GM12875 (cell line): ENCODE data around the gene OTUD4.
"Not testable (repeated sequence)": the region's sequence is repeated elsewhere in the genome, so short reads cannot be mapped to it uniquely, and the experiment has no call there.

ENCODE experiments used
- H3K4me3 ChIP-seq: one replicate; pipeline ENCODE4 v1.5.1; 2011; ENCODE audit warnings: low read depth, low read length, control low read depth
- CTCF ChIP-seq: IDR thresholded peaks from 2 replicates; pipeline ENCODE4 v1.5.1; 2011; ENCODE audit warnings: low read depth, mild to moderate bottlenecking, control low read depth, inconsistent platforms, low read length, moderate library complexity, borderline replicate concordance; ENCODE audit not compliant: insufficient read depth

OTUD4 gene

DNA sequence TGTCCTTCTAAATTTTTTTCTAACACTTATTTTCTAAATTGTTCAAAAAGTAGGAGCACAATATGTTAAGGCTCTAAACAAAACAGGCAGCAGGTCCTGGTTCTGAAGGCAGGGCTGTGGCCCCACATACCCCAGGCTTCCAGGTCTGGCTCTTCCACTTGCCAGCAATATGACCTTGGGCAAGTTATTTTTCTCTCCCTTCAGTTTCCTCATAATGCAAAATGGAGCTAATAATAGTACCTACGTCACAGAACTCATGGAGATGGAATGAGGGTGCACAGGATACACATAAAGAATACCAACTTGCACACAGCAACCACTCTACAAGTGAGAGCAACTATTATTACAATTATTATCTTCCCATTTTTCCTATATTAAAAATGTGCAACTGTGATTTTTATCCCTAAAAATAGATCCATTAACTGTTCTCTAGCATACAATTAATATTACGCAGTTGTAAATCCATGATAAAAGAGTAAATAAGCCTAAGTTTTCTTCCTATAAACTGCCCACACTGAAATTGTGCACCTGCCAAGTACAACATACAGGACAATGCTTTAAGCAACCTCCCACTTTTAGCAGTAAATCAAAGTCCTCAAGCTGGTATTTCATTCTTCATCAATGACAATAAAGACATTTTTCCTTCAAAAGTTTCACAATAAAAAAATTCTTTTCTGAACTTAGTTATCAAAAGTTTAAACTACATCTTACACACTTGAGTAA, 27.0 kb downstream of the OTUD4 start:
- H3K4me3 ChIP-seq, result no peak overlapping the region
- TF ChIP-seq CTCF, result no peak

GRCh38 chr4:145148980-145149379, 31.4 kb downstream of the OTUD4 start:
- no peak overlapping the region for H3K4me3 ChIP-seq
- no peak for TF ChIP-seq CTCF

DNA sequence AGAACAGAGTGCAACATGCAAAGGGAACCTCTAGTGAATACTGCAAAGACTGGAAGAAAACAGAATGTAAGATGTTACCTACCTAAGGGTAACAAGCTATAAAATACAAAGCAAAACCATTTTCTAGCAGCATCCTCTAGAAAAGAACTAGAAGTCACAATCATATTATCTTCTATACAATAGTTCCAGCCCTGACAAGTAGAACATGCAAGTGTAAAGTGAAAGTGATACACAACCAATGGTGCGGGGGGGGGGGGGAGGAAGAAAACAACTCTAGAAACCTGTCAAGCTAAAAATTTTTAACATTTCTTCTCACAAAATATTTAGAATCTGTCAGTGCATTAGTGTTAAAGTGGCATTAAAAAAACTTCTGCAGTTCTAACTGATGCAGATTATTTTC, 44.2 kb downstream of the OTUD4 start:
- not testable (repeated sequence) for H3K4me3 ChIP-seq

GRCh38 chr4:145132511-145133098, 47.8 kb downstream of the OTUD4 start:
- H3K4me3 ChIP-seq, result no peak overlapping the region
- TF ChIP-seq CTCF, result no peak

- H3K4me3 ChIP-seq, result no peak overlapping the region
- TF ChIP-seq CTCF, result no peak
Measured at GRCh38 chr4:145131848-145132247, 48.5 kb downstream of the OTUD4 start.

DNA sequence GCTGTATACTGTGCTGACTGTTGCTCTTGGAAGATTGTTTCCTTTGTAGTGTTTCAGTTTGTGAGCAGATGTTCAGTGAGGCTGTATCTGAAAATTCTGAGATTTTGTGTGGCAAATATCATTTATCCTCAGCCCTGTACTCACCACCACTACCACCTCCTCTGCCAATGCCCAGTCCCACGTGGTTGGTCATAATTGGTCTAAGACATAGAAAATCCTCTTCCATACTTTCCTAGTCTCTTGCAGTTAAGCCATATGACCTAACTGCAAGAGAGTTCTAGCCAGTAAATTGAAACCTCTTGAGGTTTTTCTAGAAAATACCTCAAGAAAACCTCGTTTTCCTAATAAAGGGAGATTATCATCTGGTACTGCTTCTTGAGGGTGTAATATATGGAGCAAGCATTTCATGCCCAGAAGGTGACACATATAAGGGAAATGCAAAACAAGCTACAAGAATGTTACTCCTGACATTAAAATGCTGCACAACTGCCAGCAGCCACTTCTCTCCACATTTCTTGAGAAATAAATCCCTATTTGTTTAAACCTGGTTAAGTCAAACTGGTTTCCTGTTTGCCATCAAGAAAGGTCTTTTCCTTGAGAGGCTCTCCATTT, 49.5 kb downstream of the OTUD4 start:
- no peak overlapping the region for H3K4me3 ChIP-seq
- TF ChIP-seq CTCF, result no peak

DNA sequence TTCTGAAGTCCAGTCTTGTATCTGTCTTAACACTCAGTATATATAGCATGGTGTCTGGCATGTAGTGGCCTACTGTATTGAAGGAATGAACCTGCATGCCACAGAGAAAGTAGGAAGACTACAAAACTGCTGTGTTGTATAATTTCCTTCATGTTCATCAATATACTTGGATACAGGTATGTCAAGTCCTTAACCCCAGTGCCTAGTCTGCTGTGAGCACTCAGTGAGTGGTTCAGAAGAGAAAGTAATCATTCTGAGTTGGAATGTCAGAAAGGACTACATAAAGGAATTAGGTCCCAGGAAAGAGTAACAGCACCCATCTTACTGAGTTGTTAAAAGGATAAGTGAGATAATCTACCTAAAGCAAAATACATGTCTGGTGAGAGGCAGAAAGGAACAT, 50.3 kb downstream of the OTUD4 start:
- no peak overlapping the region for H3K4me3 ChIP-seq
- TF ChIP-seq CTCF, result no peak
